Neural cell (in vitro differentiated cells): ENCODE results near the gene PTCD2. TPM values are rescaled to one million over a fixed set of nuclear protein-coding genes. Genes with fewer than 3 reads are reported as not detected.

Experiments used
- H2AFZ ChIP-seq: fragments of 200-600, 300-800 bp; sonication (generic), shearing (Covaris generic); 2 replicates; pipeline ENCODE4 v1.6.0; 2014; ENCODE audit warnings: low read depth, mild to moderate bottlenecking, antibody characterized with exemption, low read length, moderate library complexity
- H3F3A ChIP-seq: fragments of 200-600 bp; shearing (Covaris generic); 2 replicates; pipeline ENCODE4 v1.6.1; 2016; ENCODE audit warnings: mild to moderate bottlenecking, moderate library complexity, mixed read lengths, antibody characterized with exemption, low read length; ENCODE audit not compliant: insufficient read depth, poor library complexity, severe bottlenecking
- H3K27ac ChIP-seq: fragments of 200-600, 300-800 bp; sonication (generic), shearing (Covaris generic); 2 replicates; pipeline ENCODE4 v1.5.1; 2014; ENCODE audit warnings: mild to moderate bottlenecking, low read length, moderate library complexity
- H3K27me3 ChIP-seq: fragments of 300-800, 200-600 bp; sonication (generic), shearing (Covaris generic); 2 replicates; pipeline ENCODE4 v1.6.0; 2014; ENCODE audit warnings: mild to moderate bottlenecking, low read depth, low read length, moderate library complexity; ENCODE audit not compliant: insufficient read depth
- H3K36me3 ChIP-seq: fragments of 300-800, 200-600 bp; sonication (generic), shearing (Covaris generic); 2 replicates; pipeline ENCODE4 v1.5.1; 2014; ENCODE audit warnings: mild to moderate bottlenecking, antibody characterized with exemption, low read length, moderate library complexity; ENCODE audit not compliant: insufficient read depth
- H3K4me2 ChIP-seq: fragments of 300-800, 200-600 bp; sonication (generic), shearing (Covaris generic); 2 replicates; pipeline ENCODE4 v1.6.0; 2014; ENCODE audit warnings: mild to moderate bottlenecking, low read length
- H3K4me3 ChIP-seq: fragments of 300-800, 200-600 bp; sonication (generic), shearing (Covaris generic); 2 replicates; pipeline ENCODE4 v1.5.1; 2014; ENCODE audit warnings: mild to moderate bottlenecking, low read length, moderate library complexity
- H3K79me2 ChIP-seq: fragments of 200-600 bp; shearing (Covaris generic); replicated peaks from 2 replicates; pipeline ENCODE4 v1.6.0; 2014; ENCODE audit warnings: mild to moderate bottlenecking, low read length, moderate library complexity; ENCODE audit not compliant: insufficient read depth
- H3K9ac ChIP-seq: fragments of 300-800, 200-600 bp; sonication (generic), shearing (Covaris generic); 2 replicates; pipeline ENCODE4 v1.6.1; 2016; ENCODE audit warnings: mild to moderate bottlenecking, low read length, mixed read lengths
- H3K9me2 ChIP-seq: fragments of 200-600 bp; shearing (Covaris generic); 2 replicates; pipeline ENCODE4 v1.6.1; 2016; ENCODE audit warnings: mild to moderate bottlenecking, low read length, mixed read lengths; ENCODE audit not compliant: insufficient read depth
- H3K9me3 ChIP-seq: fragments of 200-600, 300-800 bp; sonication (generic), shearing (Covaris generic); 2 replicates; pipeline ENCODE4 v1.6.1; 2016; ENCODE audit warnings: mild to moderate bottlenecking, mixed run types, low read length, moderate library complexity, mixed read lengths
- H4K20me1 ChIP-seq: fragments of 200-600 bp; shearing (Covaris generic); 2 replicates; pipeline ENCODE4 v1.6.1; 2016; ENCODE audit warnings: mild to moderate bottlenecking, mixed run types; ENCODE audit not compliant: insufficient read depth
- EP300 ChIP-seq: fragments of 450-650 bp; conservative IDR thresholded peaks from 2 replicates; pipeline ENCODE4 v1.6.1; 2014; ENCODE audit warnings: antibody characterized with exemption, mild to moderate bottlenecking, moderate library complexity; ENCODE audit not compliant: poor library complexity, severe bottlenecking
- EZH2 ChIP-seq: fragments of 200-600, 300-800 bp; shearing (Covaris generic), sonication (generic); IDR thresholded peaks from 2 replicates; pipeline ENCODE4 v1.6.1; 2014; ENCODE audit warnings: antibody characterized with exemption, low read length, borderline replicate concordance, mild to moderate bottlenecking; ENCODE audit not compliant: insufficient read depth, poor library complexity, severe bottlenecking
- MXI1 ChIP-seq: fragments of 450-650 bp; conservative IDR thresholded peaks from 2 replicates; pipeline ENCODE4 v1.6.1; 2014; ENCODE audit warnings: antibody characterized with exemption, mild to moderate bottlenecking; ENCODE audit not compliant: poor library complexity, severe bottlenecking
- POLR2AphosphoS5 ChIP-seq: IDR thresholded peaks from 2 replicates; pipeline ENCODE4 v1.6.1; 2012
- RAD21 ChIP-seq: fragments of 450-650 bp; conservative IDR thresholded peaks from 2 replicates; pipeline ENCODE4 v1.6.1; 2014; ENCODE audit warnings: antibody characterized with exemption, mild to moderate bottlenecking, moderate library complexity
- SMC3 ChIP-seq: fragments of 450-650 bp; conservative IDR thresholded peaks from 2 replicates; pipeline ENCODE4 v1.6.1; 2014; ENCODE audit warnings: antibody characterized with exemption, mild to moderate bottlenecking, moderate library complexity; ENCODE audit not compliant: poor library complexity
- TAF1 ChIP-seq: IDR thresholded peaks from 2 replicates; pipeline ENCODE4 v1.6.1; 2012; ENCODE audit warnings: low read depth
- polyA plus RNA-seq: library from polyadenylated mRNA; depleted of rRNA; stranded (reverse); fragments of >200 nt; gene quantifications from 2 replicates; pipeline ENCODE4 v1.2.3, GENCODE V29; 2014
- TF ChIP-seq, protein P1 (sequence below): IDR thresholded peaks from 2 replicates; pipeline ENCODE4 v1.6.1; 2012; ENCODE audit warnings: borderline replicate concordance
- TF ChIP-seq, protein P2 (sequence below): fragments of 450-650 bp; IDR thresholded peaks from 2 replicates; pipeline ENCODE4 v1.5.1; 2014; ENCODE audit warnings: antibody characterized with exemption, mild to moderate bottlenecking, moderate library complexity; ENCODE audit not compliant: poor library complexity, severe bottlenecking

Gene PTCD2
- polyA plus RNA-seq, 1 donor from 2014 or later: 4.4 TPM

DNA sequence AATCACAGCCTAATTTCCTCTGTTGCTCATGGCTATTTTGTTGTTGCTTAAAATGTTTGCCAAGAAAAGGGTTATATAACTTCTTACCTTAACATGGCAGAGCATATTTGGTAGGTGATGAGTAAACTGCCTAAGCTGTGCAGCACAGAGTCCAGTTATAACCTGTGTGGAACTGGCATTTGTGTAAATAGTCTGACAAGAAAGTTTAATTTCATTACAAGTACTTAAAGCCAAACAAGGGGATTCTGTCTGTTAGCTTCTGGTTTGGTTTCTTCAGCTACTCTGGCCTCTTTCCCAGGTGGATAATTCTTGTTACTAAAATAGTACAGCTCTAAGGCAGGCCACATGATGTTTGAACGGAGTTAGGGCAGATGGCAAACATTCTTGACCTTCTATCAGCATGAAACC lies 72.2 kb downstream of the PTCD2 start:
- Histone ChIP-seq H4K20me1 (no peaks in the 10 kb centered on the region), H2AFZ (no peak overlapping the region), H3K27me3 (no peaks in the 10 kb centered on the region), H3K9ac (no peak overlapping the region), H3K27ac (no peak overlapping the region), H3K9me3 (no peaks in the 10 kb centered on the region), H3K4me3 (no peak overlapping the region), H3K4me2 (no peak overlapping the region), H3K9me2 (no peaks in the 10 kb centered on the region), H3K36me3 (no peaks in the 10 kb centered on the region), H3F3A (no peaks in the 10 kb centered on the region), H3K79me2 (no peaks in the 10 kb centered on the region)
- TF ChIP-seq TAF1: no peak
- TF ChIP-seq, protein P1, sequence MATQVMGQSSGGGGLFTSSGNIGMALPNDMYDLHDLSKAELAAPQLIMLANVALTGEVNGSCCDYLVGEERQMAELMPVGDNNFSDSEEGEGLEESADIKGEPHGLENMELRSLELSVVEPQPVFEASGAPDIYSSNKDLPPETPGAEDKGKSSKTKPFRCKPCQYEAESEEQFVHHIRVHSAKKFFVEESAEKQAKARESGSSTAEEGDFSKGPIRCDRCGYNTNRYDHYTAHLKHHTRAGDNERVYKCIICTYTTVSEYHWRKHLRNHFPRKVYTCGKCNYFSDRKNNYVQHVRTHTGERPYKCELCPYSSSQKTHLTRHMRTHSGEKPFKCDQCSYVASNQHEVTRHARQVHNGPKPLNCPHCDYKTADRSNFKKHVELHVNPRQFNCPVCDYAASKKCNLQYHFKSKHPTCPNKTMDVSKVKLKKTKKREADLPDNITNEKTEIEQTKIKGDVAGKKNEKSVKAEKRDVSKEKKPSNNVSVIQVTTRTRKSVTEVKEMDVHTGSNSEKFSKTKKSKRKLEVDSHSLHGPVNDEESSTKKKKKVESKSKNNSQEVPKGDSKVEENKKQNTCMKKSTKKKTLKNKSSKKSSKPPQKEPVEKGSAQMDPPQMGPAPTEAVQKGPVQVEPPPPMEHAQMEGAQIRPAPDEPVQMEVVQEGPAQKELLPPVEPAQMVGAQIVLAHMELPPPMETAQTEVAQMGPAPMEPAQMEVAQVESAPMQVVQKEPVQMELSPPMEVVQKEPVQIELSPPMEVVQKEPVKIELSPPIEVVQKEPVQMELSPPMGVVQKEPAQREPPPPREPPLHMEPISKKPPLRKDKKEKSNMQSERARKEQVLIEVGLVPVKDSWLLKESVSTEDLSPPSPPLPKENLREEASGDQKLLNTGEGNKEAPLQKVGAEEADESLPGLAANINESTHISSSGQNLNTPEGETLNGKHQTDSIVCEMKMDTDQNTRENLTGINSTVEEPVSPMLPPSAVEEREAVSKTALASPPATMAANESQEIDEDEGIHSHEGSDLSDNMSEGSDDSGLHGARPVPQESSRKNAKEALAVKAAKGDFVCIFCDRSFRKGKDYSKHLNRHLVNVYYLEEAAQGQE: no peak
- TF ChIP-seq EP300: no peak
- TF ChIP-seq POLR2AphosphoS5: no peak
- no peak for TF ChIP-seq RAD21
- no peak for TF ChIP-seq MXI1
- TF ChIP-seq SMC3: no peak
- no peak for TF ChIP-seq EZH2
- TF ChIP-seq, protein P2, sequence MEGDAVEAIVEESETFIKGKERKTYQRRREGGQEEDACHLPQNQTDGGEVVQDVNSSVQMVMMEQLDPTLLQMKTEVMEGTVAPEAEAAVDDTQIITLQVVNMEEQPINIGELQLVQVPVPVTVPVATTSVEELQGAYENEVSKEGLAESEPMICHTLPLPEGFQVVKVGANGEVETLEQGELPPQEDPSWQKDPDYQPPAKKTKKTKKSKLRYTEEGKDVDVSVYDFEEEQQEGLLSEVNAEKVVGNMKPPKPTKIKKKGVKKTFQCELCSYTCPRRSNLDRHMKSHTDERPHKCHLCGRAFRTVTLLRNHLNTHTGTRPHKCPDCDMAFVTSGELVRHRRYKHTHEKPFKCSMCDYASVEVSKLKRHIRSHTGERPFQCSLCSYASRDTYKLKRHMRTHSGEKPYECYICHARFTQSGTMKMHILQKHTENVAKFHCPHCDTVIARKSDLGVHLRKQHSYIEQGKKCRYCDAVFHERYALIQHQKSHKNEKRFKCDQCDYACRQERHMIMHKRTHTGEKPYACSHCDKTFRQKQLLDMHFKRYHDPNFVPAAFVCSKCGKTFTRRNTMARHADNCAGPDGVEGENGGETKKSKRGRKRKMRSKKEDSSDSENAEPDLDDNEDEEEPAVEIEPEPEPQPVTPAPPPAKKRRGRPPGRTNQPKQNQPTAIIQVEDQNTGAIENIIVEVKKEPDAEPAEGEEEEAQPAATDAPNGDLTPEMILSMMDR: no peak

DNA sequence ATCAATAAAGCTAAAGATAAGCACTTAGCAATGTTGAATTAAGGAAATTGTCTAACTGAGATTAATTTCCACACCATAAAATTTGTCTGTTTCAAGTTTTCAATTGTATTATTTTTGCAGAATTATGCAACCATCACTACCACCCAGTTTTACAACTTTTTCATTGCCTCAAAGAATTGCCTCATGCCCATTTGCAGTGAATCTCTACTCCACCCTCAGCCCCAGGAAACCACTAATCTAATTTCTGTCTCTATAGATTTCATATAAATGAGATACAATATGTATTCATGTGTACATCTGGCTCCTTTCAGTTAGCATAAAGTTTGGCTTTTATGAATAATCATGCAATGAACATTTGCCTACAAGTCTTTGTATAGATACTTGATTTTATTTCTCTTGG lies 72.9 kb downstream of the PTCD2 start:
- TF ChIP-seq POLR2AphosphoS5 (no peak), RAD21 (no peak), TAF1 (no peak), MXI1 (no peak), EP300 (no peak), SMC3 (no peak), EZH2 (no peak)
- TF ChIP-seq, protein P1: no peak
- TF ChIP-seq, protein P2: no peak
- Histone ChIP-seq H3K27me3 (no peaks in the 10 kb centered on the region), H2AFZ (no peak overlapping the region), H3K27ac (no peak overlapping the region), H3K4me3 (no peak overlapping the region), H3F3A (no peaks in the 10 kb centered on the region), H3K36me3 (no peaks in the 10 kb centered on the region), H3K79me2 (no peaks in the 10 kb centered on the region), H3K9me3 (no peaks in the 10 kb centered on the region), H3K9me2 (no peaks in the 10 kb centered on the region), H4K20me1 (no peaks in the 10 kb centered on the region), H3K9ac (no peak overlapping the region), H3K4me2 (no peak overlapping the region)
